SU-DHL-6 (cell line): ENCODE results near the gene ARHGAP26.

Experiments
- H2AFZ ChIP-seq: fragments of 200-600 bp; sonication (generic); 2 replicates; pipeline ENCODE4 v1.6.1; 2014; ENCODE audit warnings: low read depth, mild to moderate bottlenecking, moderate library complexity, mixed read lengths, antibody characterized with exemption, low read length; ENCODE audit not compliant: severe bottlenecking
- H3F3A ChIP-seq: fragments of 200-600 bp; shearing (Covaris generic); 2 replicates; pipeline ENCODE4 v1.6.0; 2016; ENCODE audit warnings: antibody characterized with exemption, mild to moderate bottlenecking; ENCODE audit not compliant: insufficient read depth
- H3K27ac ChIP-seq: fragments of 200-600 bp; sonication (generic); 2 replicates; pipeline ENCODE4 v1.5.1; 2016; ENCODE audit warnings: low read depth, mild to moderate bottlenecking, low read length, moderate library complexity, mixed read lengths
- H3K27me3 ChIP-seq: fragments of 200-600 bp; sonication (generic), shearing (Covaris generic); 2 replicates; pipeline ENCODE4 v1.6.0; 2014; ENCODE audit warnings: mild to moderate bottlenecking, low read length
- H3K36me3 ChIP-seq: fragments of 200-600 bp; sonication (generic); 2 replicates; pipeline ENCODE4 v1.6.1; 2014; ENCODE audit warnings: mild to moderate bottlenecking, low read length, mixed read lengths
- H3K4me2 ChIP-seq: fragments of 300-600, 200-600 bp; shearing (Covaris generic), sonication (generic); 2 replicates; pipeline ENCODE4 v1.6.0; 2014; ENCODE audit warnings: low read length, low read depth, mild to moderate bottlenecking; ENCODE audit not compliant: poor library complexity, severe bottlenecking
- H3K4me3 ChIP-seq: fragments of 200-600 bp; sonication (generic); 2 replicates; pipeline ENCODE4 v1.5.1; 2014; ENCODE audit warnings: antibody characterized with exemption, low read length, mild to moderate bottlenecking, mixed read lengths; ENCODE audit not compliant: insufficient read depth, poor library complexity, severe bottlenecking
- H3K79me2 ChIP-seq: fragments of 200-600 bp; sonication (generic); 2 replicates; pipeline ENCODE4 v1.6.1; 2014; ENCODE audit warnings: mild to moderate bottlenecking, low read length, moderate library complexity; ENCODE audit not compliant: insufficient read depth
- H3K9ac ChIP-seq: fragments of 200-600 bp; sonication (generic); 2 replicates; pipeline ENCODE4 v1.7.0; 2014; ENCODE audit warnings: mild to moderate bottlenecking, low read length
- H3K9me2 ChIP-seq: fragments of 200-600 bp; sonication (generic); replicated peaks from 2 replicates; pipeline ENCODE4 v1.6.1; 2014; ENCODE audit warnings: low read length; ENCODE audit not compliant: insufficient read depth
- H3K9me3 ChIP-seq: fragments of 200-600 bp; sonication (generic); 2 replicates; pipeline ENCODE4 v1.6.1; 2014; ENCODE audit warnings: low read length, mixed read lengths; ENCODE audit not compliant: insufficient read depth
- H4K20me1 ChIP-seq: fragments of 200-600 bp; sonication (generic); 2 replicates; pipeline ENCODE4 v1.6.1; 2014; ENCODE audit warnings: low read depth, mild to moderate bottlenecking, antibody characterized with exemption, low read length, moderate library complexity, mixed read lengths
- CTCF ChIP-seq: fragments of 200-600 bp; sonication (generic); IDR thresholded peaks from one replicate; pipeline ENCODE4 v1.5.1; 2017; ENCODE audit warnings: antibody characterized with exemption, mild to moderate bottlenecking, low read length, moderate library complexity; ENCODE audit not compliant: insufficient read depth, poor library complexity, severe bottlenecking
- EZH2phosphoT487 ChIP-seq: fragments of 200-600 bp; sonication (generic), shearing (Covaris generic); conservative IDR thresholded peaks from 2 replicates; pipeline ENCODE4 v1.6.1; 2018; ENCODE audit warnings: mild to moderate bottlenecking, antibody characterized with exemption, low read length, moderate library complexity, mixed read lengths

Gene ARHGAP26

GRCh38 chr5:142878111-142878510 lies 107.9 kb downstream of the ARHGAP26 start:
- no peaks in the 10 kb centered on the region for H3K27me3 ChIP-seq
- H2AFZ ChIP-seq = no peak overlapping the region
- no peaks in the 10 kb centered on the region for H3K9me2 ChIP-seq
- no peaks in the 10 kb centered on the region for H3K9me3 ChIP-seq
- H3F3A ChIP-seq = no peaks in the 10 kb centered on the region
- H3K4me3 ChIP-seq = no peak overlapping the region
- no peak overlapping the region for H3K27ac ChIP-seq
- TF ChIP-seq CTCF (no peak), EZH2phosphoT487 (no peak)
- no peaks in the 10 kb centered on the region for H3K36me3 ChIP-seq
- H3K4me2 ChIP-seq = no peak overlapping the region
- H3K9ac ChIP-seq = no peak overlapping the region
- H4K20me1 ChIP-seq = no peaks in the 10 kb centered on the region
- H3K79me2 ChIP-seq = no peaks in the 10 kb centered on the region

DNA sequence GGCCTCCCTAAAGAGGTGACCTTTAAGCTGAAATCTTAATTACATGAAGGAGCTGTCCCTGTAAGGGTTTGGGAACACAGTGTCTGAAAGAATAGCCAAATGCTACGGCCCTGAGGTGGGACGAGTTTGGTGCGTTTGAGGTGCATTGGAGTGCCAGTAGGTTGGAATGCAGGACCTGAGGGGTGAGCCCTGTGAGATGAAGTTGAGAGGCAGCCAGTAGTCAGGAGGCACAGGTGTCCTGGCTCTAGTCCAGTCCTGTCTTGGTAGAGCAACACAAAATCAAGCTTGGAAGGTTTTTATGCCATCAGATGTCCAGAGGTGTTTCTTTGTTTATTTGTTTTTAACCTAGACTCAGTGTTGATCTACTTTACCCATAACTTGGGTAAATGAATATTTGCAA lies 108.5 kb downstream of the ARHGAP26 start:
- no peaks in the 10 kb centered on the region for H3K9me3 ChIP-seq
- H3K27me3 ChIP-seq = no peaks in the 10 kb centered on the region
- no peaks in the 10 kb centered on the region for H4K20me1 ChIP-seq
- H3K27ac ChIP-seq = no peak overlapping the region
- no peaks in the 10 kb centered on the region for H3K36me3 ChIP-seq
- H3K9ac ChIP-seq = no peak overlapping the region
- no peaks in the 10 kb centered on the region for H3K9me2 ChIP-seq
- TF ChIP-seq EZH2phosphoT487 (no peak), CTCF (no peak)
- no peak overlapping the region for H3K4me3 ChIP-seq
- H3K79me2 ChIP-seq = no peaks in the 10 kb centered on the region
- H3K4me2 ChIP-seq = no peak overlapping the region
- H3F3A ChIP-seq = no peaks in the 10 kb centered on the region
- H2AFZ ChIP-seq = no peak overlapping the region

GRCh38 chr5:142881076-142881783 lies 111.1 kb downstream of the ARHGAP26 start:
- H3K9ac ChIP-seq = no peak overlapping the region
- H3K4me2 ChIP-seq = no peak overlapping the region
- no peak for TF ChIP-seq EZH2phosphoT487
- no peak for TF ChIP-seq CTCF
- H4K20me1 ChIP-seq = no peaks in the 10 kb centered on the region
- H3K4me3 ChIP-seq = no peak overlapping the region
- no peaks in the 10 kb centered on the region for H3K36me3 ChIP-seq
- no peak overlapping the region for H3K27ac ChIP-seq
- no peaks in the 10 kb centered on the region for H3F3A ChIP-seq
- H3K79me2 ChIP-seq = no peaks in the 10 kb centered on the region
- no peak overlapping the region for H2AFZ ChIP-seq
- no peaks in the 10 kb centered on the region for H3K27me3 ChIP-seq
- H3K9me3 ChIP-seq = no peaks in the 10 kb centered on the region
- no peaks in the 10 kb centered on the region for H3K9me2 ChIP-seq
